Activated naive CD4-positive, alpha-beta T cell treated with Interleukin-2 at 50 U/mL for 16 hours (primary cell): ENCODE measurements around the gene ANKRD40CL.
"Not testable (repeated sequence)": the region's sequence is repeated elsewhere in the genome, so short reads cannot be mapped to it uniquely, and the experiment has no call there.

Experiments used
- DNase-seq: peaks from one replicate; pipeline ENCODE4 v3.0.0-alpha.2; 2020

Gene ANKRD40CL, protein sequence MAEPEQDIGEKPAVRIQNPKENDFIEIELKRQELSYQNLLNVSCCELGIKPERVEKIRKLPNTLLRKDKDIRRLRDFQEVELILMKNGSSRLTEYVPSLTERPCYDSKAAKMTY

DNA sequence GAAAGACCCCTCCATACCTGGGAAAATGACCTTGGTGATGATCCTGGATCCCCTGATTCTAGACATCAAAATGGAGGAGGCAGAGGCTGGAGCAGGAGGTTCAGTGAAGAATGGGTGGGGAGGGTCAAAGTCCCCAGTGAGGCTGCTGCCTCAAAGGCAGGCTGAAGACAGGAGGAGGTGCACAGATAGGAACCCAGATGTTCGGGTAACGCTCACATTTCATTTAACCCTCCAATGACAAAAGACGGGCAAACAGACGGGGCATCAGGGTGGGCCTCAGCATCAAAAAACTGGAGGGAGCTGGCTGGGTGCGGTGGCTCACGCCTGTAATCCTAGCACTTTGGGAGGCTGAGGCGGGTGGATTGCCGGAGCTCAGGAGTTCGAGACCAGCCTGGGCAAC, at the start of gene ANKRD40CL:
Gene ANKRD40CL (minus strand): TSS at position 73 of the 400 bp plus-strand sequence. CDS start 605 bp downstream, outside the sequence.
- DNase-seq, result no peak

DNA sequence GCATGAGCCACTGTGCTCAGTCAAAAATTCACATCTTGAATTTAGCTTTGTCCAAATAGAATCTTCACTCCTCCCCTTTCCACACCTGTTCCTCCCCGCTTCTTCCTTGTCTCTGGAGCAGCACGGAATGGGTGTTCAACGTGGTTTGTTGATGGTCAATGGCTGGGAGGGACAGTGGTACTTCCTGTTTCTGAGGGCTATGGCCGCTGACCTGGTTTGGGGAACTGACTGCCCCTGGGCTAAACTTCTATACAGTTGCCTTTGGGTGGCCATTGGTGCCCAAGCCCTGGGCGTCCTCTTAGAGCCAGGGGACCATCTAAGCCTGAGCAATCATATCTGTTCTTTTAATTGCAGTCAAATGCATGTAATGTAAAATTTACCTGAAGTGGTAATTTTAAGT, 49.0 kb upstream of the ANKRD40CL start:
- no peak for DNase-seq

DNA sequence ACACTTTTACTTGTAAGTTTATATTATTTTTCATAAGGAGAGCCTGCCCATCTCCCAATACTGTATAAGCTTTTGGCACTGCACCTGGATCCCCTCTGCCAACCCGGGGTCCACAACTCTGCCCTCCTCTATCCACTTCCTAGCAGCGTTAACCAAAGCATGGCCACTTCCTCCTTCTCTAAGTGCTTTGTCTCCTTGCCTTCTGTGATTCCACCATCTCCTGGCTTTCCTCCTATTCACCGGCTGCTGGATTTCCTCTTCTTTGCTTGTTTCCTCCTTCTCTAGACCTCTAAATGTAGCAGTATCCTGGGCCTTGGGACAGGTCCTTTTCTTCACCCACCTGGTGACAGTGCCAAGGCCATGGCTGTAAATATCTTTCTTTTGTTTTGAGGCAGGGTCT, 48.1 kb upstream of the ANKRD40CL start:
- no peak for DNase-seq

DNA sequence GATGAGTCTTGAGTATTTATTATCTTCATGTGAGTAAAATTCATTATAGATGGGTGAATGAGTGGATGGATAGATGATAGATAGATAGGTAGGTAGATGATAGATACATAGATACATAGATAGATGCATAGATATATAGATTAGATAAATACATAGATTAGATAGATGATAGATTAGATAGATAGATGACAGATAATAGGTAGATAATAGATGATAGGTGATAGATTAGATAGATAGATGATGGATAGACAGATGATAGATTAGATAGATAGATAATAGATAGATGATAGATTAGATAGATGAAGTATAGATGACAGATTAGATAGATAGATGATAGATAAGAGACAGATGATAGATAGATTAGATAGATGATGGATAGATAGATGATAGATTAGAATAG, 46.3 kb upstream of the ANKRD40CL start:
- no peak for DNase-seq

DNA sequence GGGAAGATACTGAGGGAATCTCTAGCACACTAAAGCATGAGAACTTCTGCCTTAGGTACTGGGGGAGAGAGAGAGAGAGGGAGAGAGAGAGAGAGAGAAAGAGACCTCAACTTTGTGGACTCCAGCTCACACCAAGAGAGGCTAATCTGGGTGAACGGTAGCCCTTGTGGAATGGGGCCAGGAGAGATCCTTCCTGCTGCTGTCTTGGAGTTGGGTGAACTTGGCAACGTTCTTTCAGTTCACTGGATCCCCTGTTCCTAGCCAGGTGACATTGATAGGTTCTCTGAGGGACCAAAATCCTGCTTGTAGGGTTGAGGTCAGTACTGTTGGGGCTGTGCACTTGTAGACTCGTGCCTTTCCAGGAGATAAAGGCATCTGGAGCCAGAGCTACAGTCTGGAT, 41.6 kb upstream of the ANKRD40CL start:
- DNase-seq, result no peak

DNA sequence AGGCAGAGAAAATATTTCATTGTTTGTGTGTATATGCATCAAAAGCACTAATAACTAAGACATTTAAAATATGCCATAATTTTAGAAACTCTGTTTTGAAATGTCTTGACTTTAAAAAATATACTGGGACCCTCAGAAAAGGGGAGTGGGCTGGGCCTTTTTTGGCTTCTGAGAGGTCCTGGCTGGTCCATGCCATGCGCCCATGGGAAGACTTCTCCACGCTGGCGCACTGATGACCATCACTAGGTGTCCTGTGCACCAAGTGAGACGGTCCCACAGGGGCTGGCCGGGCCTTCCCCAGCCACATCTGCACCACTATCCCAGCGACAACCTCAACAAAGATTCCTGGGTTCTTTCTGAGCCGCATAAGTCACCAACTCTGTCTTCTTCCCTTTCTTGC, 41.1 kb upstream of the ANKRD40CL start:
- DNase-seq, result no peak

DNA sequence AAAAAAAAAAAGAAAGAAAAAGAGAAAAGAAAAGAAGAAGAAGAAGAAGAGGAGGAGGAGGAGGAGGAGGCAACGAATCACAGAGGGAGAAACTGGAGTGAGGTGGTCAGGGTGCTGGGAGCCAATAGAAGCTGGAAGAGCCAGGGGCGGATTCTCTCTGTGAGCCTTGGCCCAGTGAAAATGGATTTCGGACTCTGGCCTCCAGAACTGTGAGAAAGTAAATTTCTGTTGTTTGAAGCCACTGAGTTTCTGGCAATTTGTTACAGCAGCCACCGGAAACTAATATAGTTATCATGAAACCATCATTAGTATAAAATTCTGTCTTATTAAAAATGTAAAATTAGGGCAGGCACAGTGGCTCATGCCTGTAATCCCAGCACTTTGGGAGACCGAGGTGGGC, 40.4 kb upstream of the ANKRD40CL start:
- DNase-seq, result no peak

DNA sequence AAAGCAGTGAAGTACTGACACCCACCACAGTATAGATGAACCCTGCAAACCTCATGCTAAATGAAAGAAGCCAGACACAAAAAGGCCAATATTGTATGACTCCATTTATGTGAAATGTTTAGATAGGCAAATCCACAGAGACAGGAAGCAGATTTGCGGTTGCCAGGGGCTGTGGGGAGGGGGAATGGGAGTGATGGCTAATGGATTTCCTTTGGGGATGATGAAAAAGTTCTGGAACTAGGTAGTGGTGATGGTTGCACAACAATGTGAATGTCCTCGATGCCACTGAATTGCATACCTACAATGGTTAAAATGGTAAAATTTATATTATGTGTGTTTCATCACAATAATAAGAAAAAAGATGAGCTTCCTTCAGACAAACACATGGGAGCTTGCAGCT, 39.7 kb upstream of the ANKRD40CL start:
- no peak for DNase-seq

DNA sequence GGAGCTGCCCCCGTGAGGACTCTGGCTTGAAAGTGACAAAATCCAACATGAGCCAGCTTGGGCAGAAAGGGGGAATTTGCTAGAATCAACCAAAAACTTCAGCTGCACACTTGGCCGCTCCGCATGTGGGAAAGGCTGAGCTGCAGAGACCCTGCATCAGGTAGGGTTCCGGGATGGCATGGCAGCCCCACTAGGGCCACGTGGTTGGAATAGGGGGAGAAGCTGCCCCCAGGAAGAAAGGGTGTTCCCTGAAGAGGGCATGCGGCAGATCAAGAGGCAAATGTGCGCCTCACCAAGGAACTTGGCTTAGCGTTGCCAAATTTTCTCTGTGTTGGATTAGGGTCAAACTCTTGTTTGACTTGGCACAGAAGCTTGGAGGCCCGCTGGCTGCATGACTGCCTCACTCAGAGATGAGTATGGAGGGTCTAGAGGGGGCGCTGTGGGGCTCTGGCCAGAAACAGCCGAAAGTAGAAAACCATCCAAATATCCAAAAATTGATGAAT, 38.9 kb upstream of the ANKRD40CL start:
- DNase-seq, result no peak

DNA sequence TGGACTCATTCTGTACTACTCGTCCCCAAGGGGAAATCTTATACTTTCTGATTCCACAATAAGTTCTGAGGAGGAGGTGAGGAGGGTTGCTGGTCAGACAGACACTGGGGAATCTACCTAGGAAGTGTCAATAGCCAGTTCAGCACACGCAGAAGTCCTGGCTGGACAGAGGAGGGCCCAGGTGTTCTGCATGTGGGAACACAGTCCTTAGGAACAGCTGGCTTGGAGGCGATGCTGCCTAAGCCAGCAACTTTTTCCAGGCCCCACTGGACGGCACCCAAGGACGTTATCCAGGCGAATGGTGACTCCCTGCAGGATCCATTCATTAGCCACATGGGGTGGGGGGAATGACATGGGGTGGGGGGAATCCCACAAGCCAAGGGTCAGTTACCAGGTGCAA, 38.2 kb upstream of the ANKRD40CL start:
- no peak for DNase-seq

DNA sequence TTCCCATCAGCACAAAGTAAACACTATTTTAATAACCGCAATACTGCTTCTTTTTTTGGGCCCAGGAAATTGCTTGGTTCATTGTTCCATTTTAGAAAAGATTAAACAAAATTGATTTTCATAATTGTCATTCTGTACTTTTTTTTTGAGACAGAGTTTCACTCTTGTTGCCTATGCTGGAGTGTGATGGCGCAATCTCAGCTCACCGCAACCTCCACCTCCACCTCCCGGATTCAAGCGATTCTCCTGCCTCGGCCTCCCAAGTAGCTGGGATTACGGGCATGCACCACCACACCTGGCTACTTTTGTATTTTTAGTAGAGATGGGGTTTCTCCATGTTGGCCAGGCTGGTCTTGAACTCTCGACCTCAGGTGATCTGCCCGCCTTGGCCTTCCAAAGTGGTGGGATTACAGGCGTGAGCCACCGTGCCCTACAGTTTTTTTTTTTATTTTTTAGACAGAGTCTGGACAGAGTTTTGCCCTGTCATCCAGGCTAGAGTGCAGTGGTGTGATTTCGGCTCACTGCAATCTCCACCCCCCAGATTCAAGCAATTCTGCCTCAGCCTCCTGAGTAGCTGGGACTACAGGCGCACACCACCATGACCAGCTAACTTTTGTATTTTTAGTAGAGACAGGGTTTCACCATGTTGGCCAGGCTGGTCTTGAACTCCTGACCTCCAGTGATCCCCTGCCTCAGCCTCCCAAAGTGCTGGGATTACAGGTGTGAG, 37.6 kb upstream of the ANKRD40CL start:
- not testable (repeated sequence) for DNase-seq

DNA sequence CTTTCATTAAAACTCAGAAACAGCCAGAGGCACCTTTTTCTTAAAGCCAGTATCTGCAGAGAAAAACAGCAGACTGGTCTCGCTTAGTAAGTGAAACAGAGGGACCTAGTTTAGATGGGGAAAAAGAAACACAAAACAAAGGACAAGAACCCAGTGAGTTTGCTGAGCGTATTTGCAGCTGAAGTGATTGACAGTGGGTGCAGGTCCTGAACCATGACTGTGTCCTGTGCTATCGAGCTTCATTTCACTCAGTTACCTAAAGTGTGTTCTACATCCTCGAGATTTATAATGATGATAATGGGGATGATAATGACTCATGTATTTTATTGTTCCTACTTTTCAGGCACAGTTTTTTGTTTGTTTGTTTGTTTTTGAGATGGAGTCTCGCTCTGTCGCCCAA, 36.4 kb upstream of the ANKRD40CL start:
- DNase-seq, result no peak

DNA sequence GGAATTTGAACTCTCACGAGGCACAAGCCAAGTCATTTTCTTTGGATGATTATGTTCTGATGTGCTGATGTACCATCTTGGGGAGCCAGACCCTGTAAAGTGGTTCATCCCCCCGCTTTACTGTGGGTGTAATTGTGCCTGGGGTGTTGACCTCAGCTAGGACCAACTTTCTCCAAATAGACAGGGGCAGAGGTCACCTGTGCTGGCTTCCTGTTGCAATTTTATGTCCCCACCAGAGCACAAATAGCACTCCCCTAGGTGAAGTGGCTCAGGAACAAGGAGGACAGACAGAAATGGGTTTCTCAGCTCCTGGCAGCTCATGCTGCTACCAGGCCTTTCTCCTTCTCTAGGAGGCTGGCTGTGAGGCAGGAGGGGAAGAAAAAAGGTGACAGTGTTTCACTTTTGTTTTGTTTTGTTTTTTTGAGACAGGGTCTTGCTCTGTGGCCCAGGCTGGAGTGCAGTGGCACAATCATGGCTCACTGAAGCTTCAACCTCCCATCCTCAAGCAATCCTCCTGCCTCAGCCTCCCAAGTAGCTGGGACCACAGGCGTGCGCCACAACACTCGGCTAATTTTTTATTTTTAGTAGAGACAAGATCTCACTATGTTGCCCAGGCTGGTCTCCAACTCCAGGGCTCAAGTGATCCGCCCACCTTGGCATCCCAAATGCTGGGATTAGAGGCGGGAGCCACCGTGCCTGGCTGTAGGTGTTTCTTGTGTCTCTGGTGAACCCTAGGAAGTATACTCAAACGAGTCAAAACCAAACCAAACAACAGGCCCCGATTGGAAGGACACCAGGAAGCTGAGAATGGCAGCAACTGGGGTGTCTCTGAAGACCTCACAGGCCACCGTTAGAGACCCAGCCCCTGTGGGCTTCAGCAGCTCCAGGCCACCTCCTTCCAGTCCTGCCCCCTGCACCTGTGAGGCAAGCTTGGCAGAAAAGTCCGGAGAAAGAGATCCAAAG, 35.6 kb upstream of the ANKRD40CL start:
- DNase-seq, result no peak

DNA sequence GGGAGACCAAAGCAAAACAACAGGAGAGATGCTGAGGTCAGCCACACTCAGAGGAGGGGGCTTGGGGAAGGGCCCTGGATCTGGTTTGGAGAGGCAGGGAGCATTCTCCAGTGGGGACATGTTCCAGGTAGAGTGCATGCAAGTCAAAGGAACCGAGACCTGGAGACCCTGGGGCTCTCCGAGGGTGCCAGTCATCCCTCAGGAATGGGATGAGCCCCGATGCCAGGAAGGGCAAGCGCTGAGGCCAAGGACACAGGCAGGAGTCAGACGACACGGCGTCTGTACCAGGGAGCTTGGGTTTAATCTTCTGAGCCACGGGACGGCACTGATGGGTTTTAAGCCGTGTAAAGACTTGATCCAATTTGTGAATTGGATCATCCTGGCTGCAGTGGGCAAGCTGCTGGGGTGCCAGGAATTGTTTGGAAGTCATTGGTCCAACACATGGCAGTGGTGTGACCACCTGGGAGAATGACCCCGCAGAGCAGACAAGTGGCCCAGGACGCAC, 32.9 kb upstream of the ANKRD40CL start:
- no peak for DNase-seq

DNA sequence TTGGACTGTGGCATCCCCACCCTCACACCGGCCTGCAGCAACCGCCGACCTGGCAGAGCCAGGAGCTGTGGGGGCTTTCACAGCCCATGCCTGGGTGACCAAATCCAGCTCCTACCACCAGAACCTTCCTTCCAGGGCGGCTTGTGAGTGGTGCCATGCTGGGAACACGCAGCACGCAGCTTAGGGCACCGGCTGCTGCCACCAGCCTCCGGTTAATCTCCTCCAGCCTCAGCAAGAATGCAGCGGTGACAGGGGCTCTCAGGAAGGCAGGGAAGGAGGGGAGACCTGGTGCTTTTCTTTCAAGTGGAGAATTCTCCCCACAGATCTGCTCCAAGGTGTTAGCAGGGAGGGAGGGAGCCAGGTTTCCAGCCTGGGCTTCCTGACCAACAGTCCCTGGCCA, 32.3 kb upstream of the ANKRD40CL start:
- DNase-seq, result no peak

DNA sequence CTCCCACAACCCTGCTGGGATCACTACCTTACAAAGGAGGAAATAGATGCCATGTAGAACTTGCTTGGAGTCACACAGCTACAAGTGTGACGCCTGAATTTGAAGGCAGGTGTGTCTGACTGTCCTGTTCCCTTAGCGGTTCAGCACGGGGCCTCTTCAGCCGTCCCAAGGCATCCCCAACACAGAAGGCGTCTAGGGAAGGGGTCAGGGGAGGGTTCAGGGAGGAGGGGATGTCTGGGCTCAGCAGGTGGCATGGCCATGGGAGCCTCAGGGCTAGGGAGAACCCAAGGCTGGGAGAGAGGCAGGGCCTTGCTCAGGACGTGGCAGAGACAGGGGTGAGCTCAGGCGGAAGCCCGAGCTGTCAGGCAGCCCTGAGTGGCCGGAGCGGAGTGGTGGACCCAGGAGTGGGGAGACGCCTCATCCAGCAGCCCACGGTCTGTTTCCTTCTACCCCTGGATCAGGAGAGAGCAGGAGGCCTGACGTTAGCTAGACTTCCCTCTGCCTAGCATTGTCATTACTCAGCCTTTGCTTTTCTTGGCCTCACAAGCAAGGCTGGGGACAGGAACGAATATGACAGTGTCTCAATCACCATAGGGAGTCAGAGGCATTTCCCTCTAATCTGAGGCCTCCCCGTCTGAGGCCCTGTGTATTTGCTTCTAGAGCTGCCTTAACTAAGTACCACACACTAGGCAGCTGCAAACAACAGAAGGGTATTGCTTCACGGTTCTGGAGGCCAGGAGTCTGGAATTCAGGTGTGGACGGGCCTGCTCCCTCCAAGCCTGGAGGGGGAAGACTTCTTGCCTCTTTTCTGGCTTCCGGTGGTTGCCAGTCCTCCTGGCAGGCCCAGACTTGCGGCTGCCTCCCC, 31.3 kb upstream of the ANKRD40CL start:
- no peak for DNase-seq

DNA sequence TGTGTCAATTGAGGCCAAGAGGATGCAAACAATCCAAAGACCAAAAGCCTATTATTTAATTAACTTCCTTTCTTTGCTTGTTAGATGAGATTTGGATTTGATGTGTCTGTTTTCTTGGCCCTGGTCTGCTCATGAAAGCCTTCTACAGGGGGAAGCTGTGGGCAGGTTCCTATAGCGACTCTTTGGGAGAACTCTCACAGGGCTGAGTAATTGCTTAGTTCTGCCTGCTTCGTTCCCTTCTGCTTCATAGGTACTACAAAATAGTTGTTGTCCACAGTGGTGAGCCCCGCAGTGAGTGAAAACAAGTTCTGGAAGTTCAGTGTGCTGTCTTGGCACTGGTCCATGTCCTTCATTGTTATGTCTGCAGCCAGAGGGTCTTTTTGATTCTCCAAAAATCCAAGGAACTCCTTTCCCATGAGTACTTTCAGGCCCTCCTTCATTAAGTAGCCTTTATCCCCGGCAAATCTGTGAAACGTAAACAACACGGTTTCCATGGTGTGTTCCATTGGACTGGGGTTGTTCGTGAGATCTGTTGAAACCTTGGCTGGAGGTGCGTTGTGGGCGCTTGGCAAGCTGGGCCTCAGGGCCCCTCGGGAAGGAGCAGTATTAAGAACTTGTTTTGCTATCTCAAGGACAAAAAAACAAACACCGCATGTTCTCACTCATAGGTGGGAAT, 30.0 kb upstream of the ANKRD40CL start:
- no peak for DNase-seq

DNA sequence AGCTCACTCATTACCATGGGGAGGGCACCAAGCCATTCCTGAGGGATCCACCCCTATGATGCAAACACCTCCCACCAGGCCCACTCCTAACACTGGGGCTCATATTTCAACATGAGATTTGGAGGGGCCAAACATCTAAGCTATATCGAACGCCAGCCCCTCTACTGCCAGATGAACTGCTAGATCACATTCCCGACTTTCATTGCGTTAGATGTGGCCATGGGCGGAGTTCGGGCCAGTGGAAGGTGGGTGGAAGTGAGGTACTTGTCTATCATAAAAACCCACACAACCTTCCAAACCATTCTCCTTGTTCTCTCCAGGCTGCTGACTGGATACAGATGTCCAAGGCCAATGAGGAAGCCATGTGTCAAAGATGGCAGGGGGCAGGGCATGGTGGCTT, 27.0 kb upstream of the ANKRD40CL start:
- DNase-seq, result no peak

DNA sequence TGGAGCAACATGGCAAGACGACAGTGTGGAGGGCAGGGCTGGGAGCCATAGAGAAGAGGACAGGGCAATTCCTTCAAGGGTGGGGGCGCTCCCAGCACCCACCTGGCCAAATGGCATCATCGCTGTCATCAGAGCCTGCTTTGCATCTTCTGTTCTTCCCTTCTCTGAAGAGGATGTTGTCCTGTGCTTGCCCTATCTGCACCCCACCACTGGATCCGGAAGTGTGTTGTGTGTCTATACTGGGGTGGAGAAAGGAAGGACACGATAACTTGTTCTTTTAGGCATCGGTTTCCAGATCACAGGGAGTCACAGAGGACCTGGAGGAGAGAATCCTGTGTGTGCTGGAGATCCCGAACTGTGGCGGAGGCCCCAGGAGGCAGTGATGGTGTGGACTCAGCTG, 25.7 kb upstream of the ANKRD40CL start:
- no peak for DNase-seq

DNA sequence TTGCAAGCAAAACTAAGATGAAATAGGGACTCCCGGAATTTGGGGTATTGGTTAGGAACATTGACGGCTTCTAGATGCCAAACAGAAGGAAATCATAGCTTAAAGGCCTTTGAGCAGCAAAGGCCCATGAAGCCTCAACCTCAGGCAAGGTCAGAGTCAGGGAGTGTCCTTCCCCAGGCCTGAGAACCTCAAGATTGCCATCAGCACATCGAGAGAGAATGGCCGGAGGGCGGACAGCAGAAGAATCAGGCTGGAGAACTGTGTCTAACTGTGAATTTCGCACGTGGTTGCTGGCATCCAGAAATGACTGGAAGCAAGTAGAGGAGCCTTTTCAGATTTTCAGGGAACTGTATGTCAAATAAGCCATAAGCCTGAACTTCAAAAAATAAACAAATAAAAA, 24.8 kb upstream of the ANKRD40CL start:
- DNase-seq, result no peak

DNA sequence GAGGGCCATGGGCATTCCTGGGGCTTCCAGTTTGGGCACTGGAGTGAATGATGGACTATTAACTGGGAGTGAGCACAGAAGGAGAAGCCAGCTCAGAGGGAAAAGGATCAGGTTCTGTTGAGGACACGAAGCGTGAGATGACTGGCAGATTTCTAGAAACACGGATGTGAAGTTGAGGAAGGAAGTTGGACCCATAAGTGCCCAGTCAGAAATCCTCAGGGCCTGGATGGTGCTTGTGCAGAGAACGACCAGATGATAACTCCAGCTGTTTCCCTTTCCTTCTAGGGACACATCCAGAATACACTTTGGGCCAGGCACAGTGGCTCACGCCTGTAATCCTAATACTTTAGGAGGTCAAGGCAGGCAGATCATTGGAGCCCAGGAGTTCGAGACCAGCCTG, 23.3 kb upstream of the ANKRD40CL start:
- DNase-seq, result no peak

DNA sequence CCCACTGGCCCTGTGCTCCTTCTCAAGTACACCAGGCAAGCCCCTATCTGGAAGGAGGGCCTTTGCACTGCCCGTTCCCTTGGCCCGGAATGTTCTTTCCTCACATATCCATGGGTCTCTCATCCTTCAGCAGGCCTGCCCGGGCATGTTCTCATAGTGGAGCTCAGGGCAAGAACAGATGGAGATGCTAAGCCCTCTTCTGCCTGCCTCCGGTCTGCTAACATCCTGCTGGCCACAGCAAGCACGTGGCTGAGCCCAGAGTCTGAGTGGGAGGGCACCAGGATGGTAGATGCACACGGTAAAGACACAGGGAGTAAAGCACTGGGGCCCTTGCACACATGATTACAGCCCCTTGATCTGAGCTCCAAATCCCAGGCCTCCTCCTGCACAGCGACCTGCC, 19.8 kb upstream of the ANKRD40CL start:
- no peak for DNase-seq
